DOHH2 (cell line): Measurements from ENCODE around the gene ADGRL3.

Experiments used
- CTCF ChIP-seq: fragments of 200-600 bp; sonication (generic); IDR thresholded peaks from one replicate; pipeline ENCODE4 v1.5.1; 2014; ENCODE audit warnings: antibody characterized with exemption, mild to moderate bottlenecking, low read depth, low read length; ENCODE audit not compliant: poor library complexity, severe bottlenecking
- EZH2phosphoT487 ChIP-seq: fragments of 200-600 bp; sonication (generic); IDR thresholded peaks from 2 replicates; pipeline ENCODE4 v1.6.1; 2017; ENCODE audit warnings: borderline replicate concordance, mild to moderate bottlenecking, antibody characterized with exemption, low read length, moderate library complexity, mixed read lengths

- TF ChIP-seq CTCF: no peak
- no peak for TF ChIP-seq EZH2phosphoT487
Observed at GRCh38 chr4:61770456-61770855, 570.3 kb downstream of the ADGRL3 start.
